Progenitor cell of endocrine pancreas (in vitro differentiated cells): ENCODE measurements around the gene KCNAB2. TPM values are rescaled to one million over a fixed set of nuclear protein-coding genes. Genes with fewer than 3 reads are reported as not detected.
"Not testable (repeated sequence)": the region's sequence is repeated elsewhere in the genome, so short reads cannot be mapped to it uniquely, and the experiment has no call there.

ENCODE experiments used
- DNase-seq: peaks from one replicate; pipeline ENCODE4 v3.0.0; 2021; ENCODE audit warnings: low spot score; ENCODE audit not compliant: unreplicated experiment
- H3K27ac Mint-ChIP-seq: 2 replicates; pipeline ENCODE4 v1.8.0; 2021; ENCODE audit warnings: mild to moderate bottlenecking, moderate library complexity, mixed read lengths
- H3K27me3 Mint-ChIP-seq: 2 replicates; pipeline ENCODE4 v1.8.0; 2021; ENCODE audit warnings: mixed read lengths
- H3K36me3 Mint-ChIP-seq: 2 replicates; pipeline ENCODE4 v1.8.0; 2022; ENCODE audit warnings: mixed read lengths; ENCODE audit not compliant: insufficient read depth
- H3K4me1 Mint-ChIP-seq: 2 replicates; pipeline ENCODE4 v1.8.0; 2021; ENCODE audit warnings: low read depth, mixed read lengths
- H3K4me3 Mint-ChIP-seq: 2 replicates; pipeline ENCODE4 v1.8.0; 2021; ENCODE audit warnings: low read depth, mild to moderate bottlenecking, moderate library complexity, mixed read lengths
- H3K9me3 Mint-ChIP-seq: 2 replicates; pipeline ENCODE4 v1.8.0; 2021; ENCODE audit warnings: low read depth, mixed read lengths
- CTCF ChIP-seq: fragments of 200-600 bp; sonication (generic); IDR thresholded peaks from one replicate; pipeline ENCODE4 v1.5.0; 2021; ENCODE audit warnings: antibody characterized with exemption, mild to moderate bottlenecking; ENCODE audit not compliant: unreplicated experiment
- total RNA-seq: library from RNA; stranded (reverse); gene quantifications from 2 replicates; pipeline ENCODE4 v1.2.1, GENCODE V29; 2021

KCNAB2 gene
- total RNA-seq, 1 donor from 2014 or later, result 6.9 TPM

GRCh38 chr1:6062670-6063069, 17.0 kb downstream of the KCNAB2 start:
- H3K9me3 Mint-ChIP-seq, result no peaks in the 10 kb centered on the region
- no peaks in the 10 kb centered on the region for H3K4me1 Mint-ChIP-seq
- H3K27ac Mint-ChIP-seq, result no peak overlapping the region
- DNase-seq, result no peak
- H3K27me3 Mint-ChIP-seq, result peaks cover 4% of the 10 kb centered on the region
- H3K4me3 Mint-ChIP-seq, result no peak overlapping the region
- no peaks in the 10 kb centered on the region for H3K36me3 Mint-ChIP-seq
- TF ChIP-seq CTCF, result no peak

GRCh38 chr1:6063532-6064053, 17.9 kb downstream of the KCNAB2 start:
- not testable (repeated sequence) for H3K27ac Mint-ChIP-seq, H3K36me3 Mint-ChIP-seq, DNase-seq, H3K27me3 Mint-ChIP-seq, H3K9me3 Mint-ChIP-seq, H3K4me3 Mint-ChIP-seq, H3K4me1 Mint-ChIP-seq

- Mint-ChIP-seq H3K9me3 (no peaks in the 10 kb centered on the region), H3K4me1 (no peaks in the 10 kb centered on the region), H3K36me3 (no peaks in the 10 kb centered on the region), H3K27me3 (peaks cover 8% of the 10 kb centered on the region), H3K4me3 (no peak overlapping the region), H3K27ac (no peak overlapping the region)
- DNase-seq, result no peak
- TF ChIP-seq CTCF, result no peak
Measured at GRCh38 chr1:6065093-6065858, 19.6 kb downstream of the KCNAB2 start.

- H3K27ac Mint-ChIP-seq, result no peak overlapping the region
- no peaks in the 10 kb centered on the region for H3K4me1 Mint-ChIP-seq
- no peak for TF ChIP-seq CTCF
- H3K4me3 Mint-ChIP-seq, result no peak overlapping the region
- peaks cover 8% of the 10 kb centered on the region for H3K27me3 Mint-ChIP-seq
- no peaks in the 10 kb centered on the region for H3K36me3 Mint-ChIP-seq
- no peaks in the 10 kb centered on the region for H3K9me3 Mint-ChIP-seq
- DNase-seq, result no peak
Measured at GRCh38 chr1:6066680-6067079, 21.0 kb downstream of the KCNAB2 start.

GRCh38 chr1:6068073-6068472, 22.4 kb downstream of the KCNAB2 start:
- H3K27ac Mint-ChIP-seq, result no peak overlapping the region

More at GRCh38 chr1:6068073-6068472, 22.4 kb downstream of the KCNAB2 start:
- no peak for TF ChIP-seq CTCF
- DNase-seq, result no peak
- no peaks in the 10 kb centered on the region for H3K4me1 Mint-ChIP-seq
- no peaks in the 10 kb centered on the region for H3K9me3 Mint-ChIP-seq
- H3K36me3 Mint-ChIP-seq, result no peaks in the 10 kb centered on the region
- H3K27me3 Mint-ChIP-seq, result peaks cover 8% of the 10 kb centered on the region
- no peak overlapping the region for H3K4me3 Mint-ChIP-seq
